GM13976 (cell line): ENCODE results near the gene LDOC1.
"Not testable (repeated sequence)": the region's sequence is repeated elsewhere in the genome, so short reads cannot be mapped to it uniquely, and the experiment has no call there.

Experiments
- DNase-seq: peaks from one replicate; pipeline ENCODE4 v3.0.0; 2012; ENCODE audit warnings: low spot score
- in situ Hi-C: fragments of 300-500 bp; cut with MboI; formaldehyde crosslinking; loops from one replicate; pipeline ENCODE4 v1.12.0; 2022; ENCODE audit warnings: low sequenced_read_pairs, mixed read lengths, inconsistent platforms; ENCODE audit not compliant: unreplicated experiment
- TF ChIP-seq, protein P1 (sequence below): IDR thresholded peaks from 2 replicates; pipeline ENCODE4 v1.5.1; 2012; ENCODE audit warnings: borderline replicate concordance, mild to moderate bottlenecking; ENCODE audit not compliant: insufficient read depth; ENCODE audit errors: extremely low read depth, missing control alignments, control extremely low read depth

Gene LDOC1

DNA sequence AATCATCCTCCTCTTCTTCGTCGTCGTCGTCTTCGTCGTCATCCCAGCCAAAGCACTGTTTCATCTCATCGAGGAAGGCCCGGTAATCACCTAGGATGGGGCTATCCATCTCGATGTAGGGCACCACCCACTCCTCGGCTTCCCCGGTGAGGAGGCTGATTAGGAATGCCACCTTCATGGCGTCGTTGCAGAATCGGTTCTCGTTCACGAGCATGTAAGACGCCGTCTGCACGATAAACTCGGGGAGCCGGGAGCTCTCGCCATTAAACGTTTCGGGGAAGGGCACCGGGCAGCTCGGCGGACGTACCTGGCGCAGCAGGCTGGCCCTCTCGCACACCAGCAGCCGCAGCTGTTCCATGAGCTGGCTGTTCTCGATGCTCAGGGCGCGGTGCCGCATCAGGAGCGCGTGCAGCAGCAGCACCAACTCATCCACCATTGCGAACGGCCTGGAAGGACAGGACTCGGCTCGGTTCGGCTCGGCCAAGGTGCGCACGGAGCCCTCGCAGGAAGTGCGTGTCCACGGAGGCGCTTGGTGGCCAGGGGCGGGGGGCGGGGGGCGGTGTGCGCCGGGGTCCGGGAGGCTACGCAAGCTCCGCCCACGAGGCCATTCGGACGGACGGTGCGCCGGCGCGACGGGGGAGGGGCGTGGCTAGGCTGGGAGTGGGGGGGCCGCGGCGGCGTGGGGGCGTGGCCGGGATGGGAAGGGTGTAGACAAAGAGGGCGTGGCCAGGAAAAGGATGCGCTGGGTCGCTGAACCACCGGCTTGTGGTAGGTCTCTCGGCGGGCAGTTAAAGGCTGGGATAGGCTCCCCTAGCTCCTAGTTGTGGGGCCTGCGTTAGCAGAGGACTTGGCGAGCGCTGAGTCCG lies at the start of gene LDOC1:
LDOC1 (minus strand) TSS at position 544 of the 866 bp plus-strand sequence; CDS start at position 436, 108 bp downstream.
- peak; percentile 48 for DNase-seq
- in situ Hi-C loops = no loop called here
- TF ChIP-seq, protein P1, sequence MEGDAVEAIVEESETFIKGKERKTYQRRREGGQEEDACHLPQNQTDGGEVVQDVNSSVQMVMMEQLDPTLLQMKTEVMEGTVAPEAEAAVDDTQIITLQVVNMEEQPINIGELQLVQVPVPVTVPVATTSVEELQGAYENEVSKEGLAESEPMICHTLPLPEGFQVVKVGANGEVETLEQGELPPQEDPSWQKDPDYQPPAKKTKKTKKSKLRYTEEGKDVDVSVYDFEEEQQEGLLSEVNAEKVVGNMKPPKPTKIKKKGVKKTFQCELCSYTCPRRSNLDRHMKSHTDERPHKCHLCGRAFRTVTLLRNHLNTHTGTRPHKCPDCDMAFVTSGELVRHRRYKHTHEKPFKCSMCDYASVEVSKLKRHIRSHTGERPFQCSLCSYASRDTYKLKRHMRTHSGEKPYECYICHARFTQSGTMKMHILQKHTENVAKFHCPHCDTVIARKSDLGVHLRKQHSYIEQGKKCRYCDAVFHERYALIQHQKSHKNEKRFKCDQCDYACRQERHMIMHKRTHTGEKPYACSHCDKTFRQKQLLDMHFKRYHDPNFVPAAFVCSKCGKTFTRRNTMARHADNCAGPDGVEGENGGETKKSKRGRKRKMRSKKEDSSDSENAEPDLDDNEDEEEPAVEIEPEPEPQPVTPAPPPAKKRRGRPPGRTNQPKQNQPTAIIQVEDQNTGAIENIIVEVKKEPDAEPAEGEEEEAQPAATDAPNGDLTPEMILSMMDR = no peak

DNA sequence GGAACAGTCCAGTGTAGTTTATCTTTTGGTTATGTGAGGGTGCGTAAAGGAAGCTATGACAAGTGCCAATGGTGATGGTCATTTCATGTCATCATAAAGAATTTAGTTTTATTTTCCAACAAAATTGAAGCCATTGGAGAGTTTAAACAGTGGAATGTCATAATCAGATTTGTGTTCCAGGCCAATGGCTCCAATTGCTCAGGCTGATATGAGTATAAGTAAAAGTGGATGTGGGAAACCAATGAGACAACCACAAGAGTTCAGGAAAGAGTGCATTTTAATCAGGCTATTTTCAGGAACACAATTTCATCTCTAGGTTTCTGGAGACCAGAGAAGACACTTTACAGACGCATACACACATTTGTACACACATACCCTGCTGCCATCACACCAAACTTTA lies 44.7 kb upstream of the LDOC1 start:
- in situ Hi-C loops = no loop called here
- TF ChIP-seq, protein P1 = no peak
- no peak for DNase-seq

DNA sequence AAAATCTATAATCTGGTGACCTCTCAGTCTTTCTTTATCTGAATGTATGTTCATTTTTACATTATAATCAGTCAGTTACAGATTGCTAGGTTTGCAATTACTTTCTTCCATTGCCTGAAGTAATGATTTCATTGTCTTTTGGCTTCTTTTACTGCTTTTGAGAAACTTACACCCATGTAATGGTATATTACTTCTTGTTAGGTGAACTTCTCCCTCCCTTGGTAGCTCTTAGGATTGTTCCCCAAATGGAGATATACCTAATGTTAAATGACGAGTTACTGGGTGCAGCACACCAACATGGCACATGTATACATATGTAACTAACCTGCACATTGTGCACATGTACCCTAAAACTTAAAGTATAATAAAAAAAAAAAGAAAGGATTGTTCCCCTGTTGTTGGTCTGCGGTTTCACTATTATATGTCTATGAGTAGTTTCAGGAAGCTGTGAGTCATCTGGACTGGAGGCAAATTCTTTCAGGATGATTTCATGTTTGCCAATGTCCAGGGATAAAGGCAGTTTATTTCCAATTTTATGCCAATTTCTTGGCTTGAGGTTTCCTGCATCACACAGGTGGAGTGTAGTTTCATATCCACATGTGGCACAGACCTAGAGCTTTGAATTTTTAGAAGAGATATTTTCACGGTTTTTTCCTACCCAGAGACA lies 43.5 kb upstream of the LDOC1 start:
- TF ChIP-seq, protein P1 = no peak
- DNase-seq = no peak
- in situ Hi-C loops = no loop called here

DNA sequence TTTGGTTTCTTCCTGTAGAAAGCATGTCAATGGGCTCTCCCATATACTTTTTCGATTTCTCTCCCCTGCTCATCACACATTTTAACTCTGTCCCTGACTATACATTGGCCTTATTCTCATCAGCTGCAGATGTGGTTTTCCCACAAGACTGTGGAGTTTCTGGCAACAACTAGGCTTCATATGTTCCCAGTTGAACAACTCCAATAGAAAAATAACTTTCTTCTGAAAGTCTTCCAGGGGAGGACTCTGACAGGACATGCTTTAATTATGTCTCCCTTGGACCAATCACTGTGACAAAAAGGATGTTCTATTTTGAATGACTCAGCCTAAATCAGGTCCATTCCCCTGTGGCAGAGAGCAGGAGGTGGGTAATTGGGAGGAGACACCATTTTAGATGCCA lies 37.3 kb upstream of the LDOC1 start:
- TF ChIP-seq, protein P1 = no peak
- no peak for DNase-seq
- in situ Hi-C loops = no loop called here

DNA sequence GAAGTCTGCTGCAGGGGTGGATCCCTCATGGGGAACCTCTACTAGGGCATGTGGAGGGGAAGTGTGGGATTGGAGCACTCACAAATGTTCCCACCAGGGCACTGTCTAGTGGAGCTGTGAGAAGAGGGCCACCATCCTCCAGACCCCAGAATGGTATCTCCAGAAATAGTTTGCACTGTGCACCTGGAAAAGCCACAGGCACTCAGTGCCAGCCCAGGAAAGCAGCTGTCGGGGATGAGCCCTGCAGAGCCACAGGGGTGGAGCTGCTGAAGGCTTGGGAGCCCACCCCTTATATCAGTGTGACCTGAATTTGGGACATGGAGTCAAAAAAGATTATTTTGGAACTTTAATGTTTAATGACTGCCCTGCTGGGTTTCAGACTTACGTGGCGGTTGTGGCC lies 25.0 kb upstream of the LDOC1 start:
- no peak for DNase-seq
- TF ChIP-seq, protein P1 = no peak
- in situ Hi-C loops = no loop called here

DNA sequence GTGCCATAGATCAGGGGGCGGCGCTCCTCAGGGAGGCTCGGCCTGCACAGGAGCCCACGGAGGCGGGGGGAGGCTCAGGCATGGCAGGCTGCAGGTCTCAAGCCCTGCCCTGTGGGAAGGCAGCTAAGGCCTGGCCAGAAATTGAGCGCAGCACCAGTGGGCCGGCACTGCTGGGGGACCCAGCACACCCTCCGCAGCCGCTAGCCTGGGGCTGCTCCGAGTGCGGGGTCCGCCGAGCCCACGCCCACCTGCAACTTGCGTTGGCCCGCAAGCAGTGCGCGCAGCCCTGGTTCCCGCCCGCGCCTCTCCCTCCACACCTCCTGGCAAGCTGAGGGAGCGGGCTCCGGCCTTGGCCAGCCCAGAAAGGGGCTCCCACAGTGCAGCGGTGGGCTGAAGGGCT lies 11.6 kb upstream of the LDOC1 start:
- DNase-seq, in situ Hi-C loops: not testable (repeated sequence)

DNA sequence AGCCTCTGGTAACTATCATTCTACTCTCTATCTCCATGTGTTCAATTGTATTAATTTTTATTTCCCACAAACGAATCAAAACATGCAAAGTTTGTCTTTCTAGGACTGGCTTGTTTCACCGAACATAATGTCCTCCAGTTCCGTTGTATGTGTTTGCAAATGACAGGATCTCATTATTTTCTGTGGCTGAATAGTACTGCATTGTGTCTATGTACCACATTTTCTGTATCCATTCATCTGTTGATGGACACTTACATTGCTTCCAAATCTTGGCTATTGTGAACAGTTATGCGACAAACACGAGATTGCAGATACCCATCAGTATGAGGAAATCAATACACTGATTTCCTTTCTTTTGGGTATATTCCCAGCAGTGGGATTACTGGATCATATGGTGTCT lies 8.4 kb upstream of the LDOC1 start:
- in situ Hi-C loops = no loop called here
- TF ChIP-seq, protein P1 = no peak
- no peak for DNase-seq
